Endothelial cell of umbilical vein (primary cell): ENCODE measurements around the gene KCTD1. TPM values are rescaled to one million over a fixed set of nuclear protein-coding genes. Genes with fewer than 3 reads are reported as not detected.

ENCODE experiments used
- BruUV-seq: library from RNA; stranded (reverse); fragments of 400-500 nt; replicated peaks from 2 replicates; lab custom pipeline; 2021; lab: Mats Ljungman, UMichigan
- CTCF ChIA-PET: fragments of 300-600, 350-600 bp; sonication (Branson Sonifier 250); formaldehyde crosslinking; loops from one replicate; lab custom pipeline; 2021; ENCODE audit warnings: antibody characterized with exemption, inconsistent platforms; lab: Charles Lee
- POLR2A ChIA-PET: fragments of 300-600, 350-600 bp; sonication (Branson Sonifier 250); formaldehyde crosslinking; loops from one replicate; lab custom pipeline; 2021; ENCODE audit warnings: antibody characterized with exemption, inconsistent platforms; lab: Charles Lee
- DNase-seq: peaks from one replicate; pipeline ENCODE4 v3.0.0-alpha.2; 2011; ENCODE audit warnings: low read depth, low spot score
- FAIRE-seq: peaks from 2 replicates; lab custom pipeline; 2011; peaks lifted over from hg19 to GRCh38; lab: Jason Lieb, UNC
- H2AFZ ChIP-seq: 2 replicates; pipeline ENCODE4 v1.6.0; 2012; ENCODE audit warnings: low read depth, low read length, control low read depth, inconsistent platforms
- H3K27ac ChIP-seq: 2 replicates; pipeline ENCODE4 v1.5.1; 2011; ENCODE audit warnings: low read depth, mild to moderate bottlenecking, control low read depth, low read length, moderate library complexity; ENCODE audit not compliant: insufficient read depth
- H3K27me3 ChIP-seq, 2 experiments: 2 replicates each; pipeline versions ENCODE4 v1.6.0 to v1.6.1; 2011; ENCODE audit warnings: low read length in 2 of 2, mixed read lengths in 1 of 2; ENCODE audit not compliant: control insufficient read depth in 2 of 2, insufficient read depth in 2 of 2
- H3K36me3 ChIP-seq, 2 experiments: 2 replicates in 1 of 2; 3 replicates in 1 of 2; pipeline ENCODE4 v1.5.1; 2011; ENCODE audit warnings: low read length in 2 of 2, mild to moderate bottlenecking in 1 of 2, moderate library complexity in 1 of 2; ENCODE audit not compliant: control insufficient read depth in 2 of 2, insufficient read depth in 2 of 2; ENCODE audit errors: extremely low read depth in 1 of 2
- H3K4me1 ChIP-seq: 3 replicates; pipeline ENCODE4 v1.5.1; 2011; ENCODE audit warnings: mild to moderate bottlenecking, low read length; ENCODE audit not compliant: control insufficient read depth, insufficient read depth; ENCODE audit errors: extremely low read depth
- H3K4me2 ChIP-seq: 2 replicates; pipeline ENCODE4 v1.6.1; 2011; ENCODE audit warnings: low read length, control low read depth, mixed read lengths; ENCODE audit not compliant: insufficient read depth
- H3K4me3 ChIP-seq, 3 experiments: fragments of 200-600 bp in 1 of 3; sonication (generic), shearing (Covaris generic) in 1 of 3; replicated peaks in 1 of 3; 2 replicates each; pipeline ENCODE4 v1.5.1; 2011 to 2016; ENCODE audit warnings: control low read depth in 3 of 3, low read length in 3 of 3, mild to moderate bottlenecking in 2 of 3, inconsistent platforms in 1 of 3, low read depth in 1 of 3, moderate library complexity in 1 of 3; ENCODE audit not compliant: insufficient read depth in 1 of 3
- H3K79me2 ChIP-seq: 2 replicates; pipeline ENCODE4 v1.6.0; 2012; ENCODE audit warnings: low read length, inconsistent platforms; ENCODE audit not compliant: control insufficient read depth, insufficient read depth
- H3K9ac ChIP-seq: replicated peaks from 2 replicates; pipeline ENCODE3; 2011; ENCODE audit warnings: low read length, control low read depth; ENCODE audit not compliant: insufficient read depth; ENCODE audit errors: extremely low read depth
- H3K9me1 ChIP-seq: replicated peaks from 3 replicates; pipeline ENCODE4 v1.6.0; 2011; ENCODE audit warnings: mild to moderate bottlenecking, low read length; ENCODE audit not compliant: control insufficient read depth, insufficient read depth; ENCODE audit errors: extremely low read depth
- H3K9me3 ChIP-seq: replicated peaks from 2 replicates; pipeline ENCODE4 v1.5.1; 2012; ENCODE audit warnings: low read length, inconsistent platforms; ENCODE audit not compliant: control insufficient read depth, insufficient read depth
- H4K20me1 ChIP-seq: replicated peaks from 2 replicates; pipeline ENCODE3; 2011; ENCODE audit warnings: mild to moderate bottlenecking, low read length; ENCODE audit not compliant: control insufficient read depth, insufficient read depth; ENCODE audit errors: extremely low read depth
- CTCF ChIP-seq, 2 donors: IDR thresholded peaks; 1 replicate in 1 of 2; 2 replicates in 1 of 2; pipeline ENCODE4 v1.5.1; 2011; ENCODE audit warnings: low read length in 2 of 2, mild to moderate bottlenecking in 2 of 2, moderate library complexity in 2 of 2, control low read depth in 1 of 2, inconsistent platforms in 1 of 2, low read depth in 1 of 2; ENCODE audit not compliant: insufficient read depth in 1 of 2; ENCODE audit errors: extremely low read depth in 1 of 2
- EZH2 ChIP-seq: IDR thresholded peaks from 2 replicates; pipeline ENCODE4 v1.6.1; 2012; ENCODE audit warnings: borderline replicate concordance, low read depth, mild to moderate bottlenecking, moderate library complexity, low read length, inconsistent platforms; ENCODE audit not compliant: severe bottlenecking
- FOS ChIP-seq: IDR thresholded peaks from 2 replicates; pipeline ENCODE4 v1.6.1; 2011; ENCODE audit warnings: mild to moderate bottlenecking, low read length, moderate library complexity, borderline replicate concordance; ENCODE audit not compliant: insufficient read depth
- GATA2 ChIP-seq: IDR thresholded peaks from 2 replicates; pipeline ENCODE4 v1.7.0; 2011; ENCODE audit warnings: low read depth, mild to moderate bottlenecking, moderate library complexity, mixed read lengths, low read length; ENCODE audit not compliant: insufficient read length, insufficient read depth
- JUN ChIP-seq: IDR thresholded peaks from 2 replicates; pipeline ENCODE4 v1.6.1; 2011; ENCODE audit warnings: borderline replicate concordance, low read depth; ENCODE audit not compliant: insufficient read length, insufficient read depth
- MAX ChIP-seq: IDR thresholded peaks from 2 replicates; pipeline ENCODE4 v1.6.1; 2011; ENCODE audit not compliant: insufficient read depth, insufficient read length
- MYC ChIP-seq: IDR thresholded peaks from one replicate; pipeline ENCODE4 v1.6.1; 2011; ENCODE audit warnings: mild to moderate bottlenecking, low read depth, low read length
- POLR2A ChIP-seq: IDR thresholded peaks from 2 replicates; pipeline ENCODE4 v1.6.1; 2012; ENCODE audit warnings: low read depth, mild to moderate bottlenecking, control low read depth, low read length
- POLR2AphosphoS5 ChIP-seq: IDR thresholded peaks from 2 replicates; pipeline ENCODE4 v1.6.1; 2012; ENCODE audit warnings: low read depth, mild to moderate bottlenecking, control low read depth, low read length, moderate library complexity; ENCODE audit not compliant: insufficient read depth
- dilution Hi-C: fragments of 300-500 bp; cut with MboI; formaldehyde crosslinking; loops from one replicate; pipeline ENCODE4 v1.15.0; 2019; ENCODE audit warnings: low sequenced_read_pairs; ENCODE audit not compliant: extremely low pct_ligation_motif_present
- intact Hi-C: fragments of 100-400 bp; cut with micrococcal nuclease; formaldehyde crosslinking; loops from one replicate; pipeline ENCODE4 v1.10.0; 2022
- polyA plus RNA-seq, 4 experiments: library from polyadenylated mRNA; depleted of rRNA in 3 of 4; stranded (reverse) in 3 of 4; unstranded in 1 of 4; fragments of >200 nt; gene quantifications; 2 replicates each; pipeline versions ENCODE4 v1.2.1 to v1.2.3, GENCODE V29; 2011 to 2012; ENCODE audit warnings: missing spikeins in 1 of 4
- total RNA-seq: library from RNA; stranded (reverse); gene quantifications from 2 replicates; pipeline ENCODE4 v1.2.3, GENCODE V29; 2021

KCTD1 gene
- total and polyA plus RNA-seq, 2 donors (not counting 3 experiments of a cell fraction or from before 2014, with no cell fraction given): 6.1 to 12.1 TPM

- no peaks in the 10 kb centered on the region for H3K9me3 ChIP-seq
- no peak overlapping the region for H3K9ac ChIP-seq
- H2AFZ ChIP-seq: no peak overlapping the region
- ChIA-PET POLR2A (no interaction called here), CTCF (no interaction called here)
- H4K20me1 ChIP-seq: no peaks in the 10 kb centered on the region
- DNase-seq (no peak), FAIRE-seq (no peak)
- H3K27me3 ChIP-seq: peaks cover 4 to 9% of the 10 kb centered on the region in 2 experiments
- TF ChIP-seq JUN (no peak), EZH2 (no peak), POLR2A (no peak), FOS (no peak), GATA2 (no peak), MYC (no peak), POLR2AphosphoS5 (no peak), CTCF (IDR thresholded peaks at IDR 0.05; ENCODE audit: extremely low read depth in 1 of 2, insufficient read depth in 1 of 2, low read depth in 1 of 2, low read length in 2 of 2) (no peak), MAX (no peak)
- H3K4me1 ChIP-seq: no peaks in the 10 kb centered on the region
- H3K27ac ChIP-seq: no peak overlapping the region
- H3K4me2 ChIP-seq: no peak overlapping the region
- dilution Hi-C loops (no loop called here), intact Hi-C loops (no loop called here)
- H3K79me2 ChIP-seq: no peaks in the 10 kb centered on the region
- no peak overlapping the region for H3K4me3 ChIP-seq
- H3K9me1 ChIP-seq: no peaks in the 10 kb centered on the region
- H3K36me3 ChIP-seq: no peaks in the 10 kb centered on the region
- BruUV-seq: no TSS peak
Observed at GRCh38 chr18:26429535-26430226, 118.7 kb downstream of the KCTD1 start.
